Activated T-cell treated with anti-CD3 and anti-CD28 coated beads for 4 hours (primary cell): ENCODE results near the gene DTD1.
"Not testable (repeated sequence)": the region's sequence is repeated elsewhere in the genome, so short reads cannot be mapped to it uniquely, and the experiment has no call there.

Experiments
- DNase-seq: peaks from one replicate; pipeline ENCODE4 v3.0.0-alpha.2; 2020

DTD1 gene

DNA sequence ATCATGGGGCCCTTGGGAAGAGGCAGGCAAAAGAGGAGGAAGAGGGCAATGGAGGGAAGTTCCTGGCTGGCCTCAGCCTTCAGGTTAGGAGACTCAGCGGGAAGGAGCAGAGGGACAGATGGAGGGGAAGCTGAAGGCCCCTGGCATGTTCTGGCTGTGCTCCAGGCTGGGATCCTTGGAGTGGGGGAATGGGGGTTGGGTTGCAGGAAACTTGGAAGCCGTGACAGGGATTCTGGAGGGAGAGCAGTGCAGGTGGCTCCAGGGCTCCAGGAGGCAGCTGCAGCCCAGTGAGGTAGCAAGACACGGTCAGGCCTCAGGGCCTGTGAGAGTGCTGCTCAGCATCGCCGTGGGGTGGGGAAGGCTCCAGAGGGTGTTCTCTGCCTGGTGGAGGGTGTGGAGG is 161.1 kb downstream of the DTD1 start:
- no peak for DNase-seq

GRCh38 chr20:18749528-18749927 is 161.7 kb downstream of the DTD1 start:
- DNase-seq = no peak

DNA sequence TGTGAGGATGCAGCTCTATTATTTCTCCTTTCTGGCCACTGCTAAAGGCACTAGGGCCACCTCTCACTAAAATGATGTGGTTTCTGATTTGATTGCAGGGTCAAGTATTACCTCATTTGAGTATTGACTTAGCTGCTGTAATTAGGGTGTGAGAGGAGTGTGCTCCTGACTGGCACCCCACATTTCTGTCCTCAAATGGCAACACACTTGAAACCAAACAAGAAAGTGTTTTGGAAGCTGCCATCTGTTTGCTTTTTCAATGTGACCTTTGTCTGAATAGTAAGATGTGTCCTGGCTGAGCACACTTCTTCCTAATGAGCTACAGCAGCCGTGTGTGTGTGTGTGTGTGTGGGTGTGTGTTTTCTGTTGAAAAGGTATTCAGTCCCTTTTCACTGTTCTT is 162.9 kb downstream of the DTD1 start:
- DNase-seq = no peak

- no peak for DNase-seq
Measured at GRCh38 chr20:18754030-18754652, 166.3 kb downstream of the DTD1 start.

DNA sequence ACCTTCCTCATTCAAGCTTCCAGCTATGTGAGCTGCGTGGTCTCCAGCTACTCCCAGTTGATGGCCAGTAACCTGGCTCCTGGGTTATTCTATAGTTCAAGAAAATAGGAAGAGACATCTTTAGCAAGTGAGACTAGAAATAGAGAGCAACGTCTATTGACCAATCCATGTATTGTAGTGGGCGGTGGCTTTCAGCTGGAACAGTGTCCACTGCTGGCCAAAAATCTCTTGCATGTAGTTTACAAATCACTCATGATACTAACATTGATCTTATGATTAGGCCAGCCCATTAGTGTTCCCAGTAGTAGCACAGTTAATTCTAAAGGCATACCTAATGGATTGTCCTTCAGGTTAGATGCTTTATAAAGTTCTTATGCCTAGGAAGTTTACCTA is 166.8 kb downstream of the DTD1 start:
- DNase-seq = no peak

DNA sequence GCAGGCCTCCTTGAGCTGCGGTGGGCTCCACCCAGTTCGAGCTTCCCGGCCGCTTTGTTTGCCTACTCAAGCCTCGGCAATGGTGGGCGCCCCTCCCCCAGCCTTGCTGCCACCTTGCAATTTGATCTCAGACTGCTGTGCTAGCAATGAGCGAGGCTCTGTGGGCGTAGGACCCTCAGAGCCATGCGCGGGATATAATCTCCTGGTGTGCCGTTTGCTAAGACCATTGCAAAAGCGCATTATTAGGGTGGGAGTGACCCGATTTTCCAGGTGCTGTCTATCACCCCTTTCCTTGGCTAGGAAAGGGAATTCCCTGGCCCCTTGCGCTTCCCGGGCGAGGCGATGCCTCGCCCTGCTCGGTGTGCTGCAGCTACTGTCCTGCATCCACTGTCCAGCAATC is 173.0 kb downstream of the DTD1 start:
- not testable (repeated sequence) for DNase-seq

- no peak for DNase-seq
Measured at GRCh38 chr20:18767676-18768075, 179.8 kb downstream of the DTD1 start.

GRCh38 chr20:18773566-18773965 is 185.7 kb downstream of the DTD1 start:
- DNase-seq = no peak

DNA sequence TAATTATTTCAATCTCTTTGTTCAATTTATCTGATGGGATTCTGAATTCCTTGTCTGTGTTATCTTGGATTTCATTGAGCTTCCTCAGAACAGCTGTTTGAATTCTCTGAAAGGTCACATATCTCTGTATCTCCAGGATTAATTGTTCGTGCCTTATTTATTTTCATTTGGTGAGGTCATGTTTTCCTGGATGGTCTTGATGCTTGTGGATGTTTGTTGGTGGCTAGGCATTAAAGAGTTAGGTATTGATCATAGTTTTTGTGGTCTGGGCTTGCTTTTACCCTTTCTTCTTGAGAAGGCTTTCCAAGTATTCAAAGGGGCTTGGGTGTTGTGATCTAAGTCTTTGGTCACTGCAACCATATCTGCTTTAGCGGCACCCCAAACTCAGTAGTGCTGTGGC is 186.4 kb downstream of the DTD1 start:
- no peak for DNase-seq

DNA sequence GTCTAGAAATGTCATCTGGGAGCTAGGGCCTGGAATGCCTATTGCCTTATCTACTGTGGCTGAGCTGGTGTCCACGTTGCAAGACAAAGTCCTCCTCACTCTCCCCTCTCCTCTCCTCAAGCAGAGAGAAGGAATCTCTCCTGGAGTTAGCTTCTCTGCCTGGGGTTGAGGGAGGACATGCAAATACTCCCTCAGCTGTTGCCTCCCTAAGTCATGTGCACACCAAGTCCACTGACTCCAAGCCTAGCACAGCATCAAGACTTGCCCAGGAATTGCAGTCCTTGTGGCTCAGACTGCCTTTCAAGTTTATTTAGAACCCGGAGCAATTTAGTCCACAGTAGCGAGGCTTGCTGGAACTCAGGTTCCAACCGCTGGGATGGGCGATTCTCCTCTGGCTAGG is 187.8 kb downstream of the DTD1 start:
- DNase-seq = no peak

DNA sequence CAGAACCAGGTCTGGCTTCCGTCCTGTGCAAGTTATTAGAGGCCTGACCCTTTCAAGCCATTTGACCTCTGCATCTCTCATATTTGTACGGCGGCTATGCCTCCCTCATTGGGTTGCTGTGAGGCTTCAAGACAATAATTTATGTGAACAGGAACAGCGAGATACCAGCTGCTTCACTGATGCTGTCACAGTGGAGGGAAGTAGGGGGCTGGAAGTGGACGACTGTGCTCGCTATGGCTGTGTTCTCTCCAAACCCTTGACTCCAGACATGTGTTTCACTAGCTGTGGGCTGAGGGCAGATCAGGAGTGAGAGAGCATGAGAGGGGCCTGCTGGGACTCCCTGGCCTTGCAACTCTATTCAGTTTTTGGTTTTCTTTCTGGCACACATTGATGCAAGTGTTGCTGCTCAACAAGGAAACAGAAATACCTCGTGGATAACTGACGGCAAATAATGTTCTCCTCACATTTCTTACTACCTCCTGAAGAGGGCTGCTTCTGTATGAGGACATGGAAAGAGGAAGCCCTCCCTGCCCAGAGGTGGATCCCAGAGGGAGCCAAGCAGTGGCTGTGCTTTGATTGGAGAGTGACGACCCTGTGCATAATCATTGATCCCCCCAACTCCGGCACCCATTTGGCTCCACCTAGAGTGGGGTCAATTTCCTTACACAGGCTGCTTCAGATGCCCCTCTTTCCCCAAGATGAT is 191.0 kb downstream of the DTD1 start:
- no peak for DNase-seq

DNA sequence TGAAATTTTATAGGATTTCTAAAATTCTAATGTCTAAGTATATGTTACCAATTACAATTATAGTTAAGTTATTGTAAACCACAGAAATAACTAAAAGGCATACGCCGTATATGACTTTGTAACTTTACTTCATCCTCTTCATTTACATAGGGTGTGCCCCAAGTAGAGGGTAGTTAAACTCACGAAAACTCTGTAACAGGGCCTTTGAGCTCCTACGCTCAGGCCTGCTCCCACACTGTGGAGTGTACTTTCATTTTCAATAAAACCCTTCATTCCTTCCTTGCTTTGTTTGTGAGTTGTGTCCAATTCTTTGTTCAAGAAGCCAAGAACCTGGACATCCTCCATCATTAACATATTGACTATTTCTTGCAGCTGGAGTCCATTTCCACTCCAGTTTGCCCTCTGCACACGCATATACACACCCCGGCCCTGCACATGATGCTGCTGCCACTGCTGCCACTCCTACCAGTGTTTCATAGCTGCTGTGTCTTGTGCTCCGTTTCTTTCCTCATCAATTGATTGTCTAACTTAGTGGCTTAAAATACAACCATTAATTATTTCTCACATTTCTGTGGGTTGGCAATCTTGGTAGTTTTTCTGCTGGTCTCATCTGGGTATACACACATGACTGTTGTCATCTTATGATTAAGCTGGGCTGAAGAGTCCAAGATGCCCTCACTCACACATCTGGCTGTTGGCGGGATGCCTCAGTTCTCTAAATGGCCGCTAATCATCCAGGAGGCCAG is 192.7 kb downstream of the DTD1 start:
- no peak for DNase-seq

- no peak for DNase-seq
Measured at GRCh38 chr20:18781509-18781908, 193.7 kb downstream of the DTD1 start.

GRCh38 chr20:18783385-18783959 is 195.6 kb downstream of the DTD1 start:
- no peak for DNase-seq

- DNase-seq = not testable (repeated sequence)
Measured at GRCh38 chr20:18787046-18787445, 199.2 kb downstream of the DTD1 start.

- DNase-seq = no peak
Measured at GRCh38 chr20:18788021-18788420, 200.2 kb downstream of the DTD1 start.

GRCh38 chr20:18790787-18791186 is 202.9 kb downstream of the DTD1 start:
- no peak for DNase-seq

GRCh38 chr20:18793625-18794427 is 206.0 kb downstream of the DTD1 start:
- DNase-seq = peak; percentile 77

DNA sequence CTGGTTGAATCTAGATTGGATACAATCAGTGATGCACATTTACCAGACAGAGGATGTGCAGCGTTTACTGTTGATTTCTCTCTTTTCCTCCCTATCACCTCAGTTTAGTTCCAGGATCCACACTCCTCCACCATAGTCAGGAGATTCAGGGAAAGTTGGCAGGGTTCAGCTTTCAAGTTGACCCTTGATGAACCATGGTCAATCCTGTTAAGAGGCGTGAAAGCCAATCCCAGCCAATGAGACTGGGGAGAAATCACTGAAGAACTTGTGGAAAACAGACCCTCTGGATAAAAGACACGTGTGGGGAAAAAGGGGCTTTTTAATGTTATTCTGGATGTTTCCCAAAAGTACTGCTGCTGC is 206.6 kb downstream of the DTD1 start:
- DNase-seq = no peak

DNA sequence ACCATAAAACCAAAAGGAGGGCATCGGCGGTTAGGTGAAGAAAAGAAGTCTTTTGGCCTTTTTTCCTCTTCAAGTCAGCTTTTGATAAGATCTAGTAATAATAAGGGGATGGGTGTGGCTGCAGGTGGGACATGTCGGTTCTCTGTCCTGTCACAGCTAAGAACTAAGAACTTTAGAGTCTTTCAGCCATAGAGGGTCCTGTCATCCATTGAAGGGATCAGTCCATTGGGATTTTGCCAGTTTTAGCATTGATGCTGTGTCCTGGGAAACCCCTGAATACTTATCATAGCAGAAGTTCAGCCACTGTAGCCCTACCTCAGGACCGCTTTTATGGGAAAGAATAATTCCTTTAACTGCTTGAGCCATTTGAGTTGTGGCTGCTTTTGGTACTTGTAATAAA is 207.5 kb downstream of the DTD1 start:
- DNase-seq = no peak

- DNase-seq = no peak
Measured at GRCh38 chr20:18796282-18796833, 208.5 kb downstream of the DTD1 start.

DNA sequence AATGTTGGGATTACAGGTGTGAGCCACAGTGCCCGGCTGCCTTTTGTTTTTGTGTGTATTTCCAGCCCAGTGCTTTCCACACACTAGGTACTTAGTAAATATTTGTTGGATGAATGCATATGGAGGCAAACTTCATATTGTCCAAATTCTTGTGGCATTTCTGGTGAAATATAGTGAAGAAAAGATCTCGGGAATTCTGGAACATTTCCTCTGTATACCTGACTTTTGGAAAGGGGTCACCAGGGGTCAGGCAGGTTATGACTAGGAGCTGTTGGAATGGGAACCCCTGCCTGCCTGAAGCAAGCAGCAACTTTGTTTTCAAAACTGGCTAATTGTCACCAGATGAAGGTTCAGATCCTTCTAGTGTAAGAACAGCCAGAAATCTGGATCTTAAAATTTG is 213.7 kb downstream of the DTD1 start:
- DNase-seq = no peak
